ENCODE measurements around the gene KLHL17. TPM values are rescaled to one million over a fixed set of nuclear protein-coding genes. Genes with fewer than 3 reads are reported as not detected.

The KLHL17 gene
- 10.1 and 22.9 TPM in 2 replicates for total RNA-seq

GRCh38 chr1:960363-961131 lies at the start of gene KLHL17:
KLHL17 (plus strand) TSS chr1:960584; CDS start chr1:960694, 110 bp downstream.

DNA sequence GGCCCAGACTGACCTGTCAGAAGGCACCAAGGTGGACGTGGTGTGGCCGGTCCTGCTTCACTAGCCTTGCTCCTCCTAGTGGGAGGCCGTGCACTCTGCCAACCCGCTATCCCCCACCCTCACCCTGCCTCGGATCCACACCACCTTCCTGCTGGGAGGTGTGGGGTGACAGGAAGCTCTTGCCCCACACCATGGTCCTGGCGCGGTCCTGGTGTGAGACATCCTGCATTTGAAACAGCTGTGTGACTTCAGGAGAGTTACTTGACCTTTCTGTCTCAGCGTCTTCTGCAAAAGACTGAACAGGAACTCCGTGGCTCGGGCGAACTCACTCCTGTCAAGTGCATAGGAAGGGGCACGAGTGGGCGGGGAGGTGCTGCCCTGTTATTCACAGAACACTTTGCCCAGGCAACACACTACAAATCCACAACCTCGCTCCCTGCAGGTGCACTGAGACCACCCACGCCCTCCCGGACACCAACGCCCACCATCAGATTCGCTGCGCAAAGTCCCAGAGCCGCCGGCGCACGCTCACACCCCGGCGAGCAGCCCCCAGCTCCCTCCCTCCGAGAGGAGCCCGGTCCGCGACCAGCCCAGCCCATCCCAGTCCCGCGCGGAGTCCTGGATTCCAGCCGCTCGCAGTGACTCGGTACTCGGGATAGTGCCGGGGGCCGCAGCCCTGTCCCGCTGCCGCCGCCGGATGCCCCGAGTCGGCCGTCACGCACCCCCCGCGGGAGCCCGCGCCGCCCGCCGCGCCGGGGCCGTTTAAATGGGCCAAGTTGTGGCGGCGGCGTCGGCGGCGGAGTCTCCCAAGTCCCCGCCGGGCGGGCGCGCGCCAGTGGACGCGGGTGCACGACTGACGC lies 37.0 kb upstream of the KLHL17 start, which contains the start of gene SAMD11:
TSS of gene SAMD11 (plus strand) at position 793 of the 860 bp plus-strand sequence. CDS start 509 bp downstream, outside the sequence.

GRCh38 chr1:958823-959730 lies 1.3 kb upstream of the KLHL17 start, which contains the start of gene NOC2L:
NOC2L (minus strand) TSS chr1:959256; CDS start chr1:959240, 16 bp downstream.

DNA sequence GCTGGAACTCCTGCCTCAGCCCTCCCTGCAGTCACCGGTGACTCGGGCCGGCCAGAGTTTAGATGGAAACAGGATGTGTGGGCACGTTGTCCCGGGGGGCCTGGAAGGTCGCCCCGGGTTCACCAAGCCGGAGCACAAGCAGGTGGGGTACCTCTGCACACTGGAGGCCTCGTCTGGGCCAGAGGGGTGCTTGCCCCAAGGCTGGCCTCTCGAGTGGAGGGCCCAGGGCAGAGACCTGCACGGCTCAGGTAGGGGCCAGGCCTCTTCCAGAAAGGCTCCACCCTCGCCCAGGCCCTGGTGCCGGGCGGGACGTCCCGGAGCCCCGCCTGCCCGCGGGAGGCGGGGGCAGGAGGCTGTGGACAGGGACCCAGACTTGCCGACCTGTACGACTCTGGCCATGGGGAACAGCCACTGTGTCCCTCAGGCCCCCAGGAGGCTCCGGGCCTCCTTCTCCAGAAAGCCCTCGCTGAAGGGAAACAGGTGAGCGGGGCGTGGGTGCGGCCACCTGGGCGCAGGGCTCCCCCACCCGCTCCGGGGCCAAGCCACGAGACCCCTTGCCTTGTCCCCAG lies 5.8 kb downstream of the KLHL17 start, which contains the start of gene PLEKHN1:
TSS of gene PLEKHN1 (plus strand) at position 348 of the 569 bp plus-strand sequence. CDS start at position 398, 50 bp downstream.

GRCh38 chr1:981955-982558 lies 21.7 kb downstream of the KLHL17 start, which contains the start of gene PERM1:
PERM1 (minus strand) TSS chr1:982093; CDS start chr1:981029, 1,064 bp downstream.

GRCh38 chr1:999725-1000356 lies 39.5 kb downstream of the KLHL17 start, which contains the start of gene HES4:
HES4 (minus strand) TSS chr1:1000097; CDS start chr1:999973, 124 bp downstream.

DNA sequence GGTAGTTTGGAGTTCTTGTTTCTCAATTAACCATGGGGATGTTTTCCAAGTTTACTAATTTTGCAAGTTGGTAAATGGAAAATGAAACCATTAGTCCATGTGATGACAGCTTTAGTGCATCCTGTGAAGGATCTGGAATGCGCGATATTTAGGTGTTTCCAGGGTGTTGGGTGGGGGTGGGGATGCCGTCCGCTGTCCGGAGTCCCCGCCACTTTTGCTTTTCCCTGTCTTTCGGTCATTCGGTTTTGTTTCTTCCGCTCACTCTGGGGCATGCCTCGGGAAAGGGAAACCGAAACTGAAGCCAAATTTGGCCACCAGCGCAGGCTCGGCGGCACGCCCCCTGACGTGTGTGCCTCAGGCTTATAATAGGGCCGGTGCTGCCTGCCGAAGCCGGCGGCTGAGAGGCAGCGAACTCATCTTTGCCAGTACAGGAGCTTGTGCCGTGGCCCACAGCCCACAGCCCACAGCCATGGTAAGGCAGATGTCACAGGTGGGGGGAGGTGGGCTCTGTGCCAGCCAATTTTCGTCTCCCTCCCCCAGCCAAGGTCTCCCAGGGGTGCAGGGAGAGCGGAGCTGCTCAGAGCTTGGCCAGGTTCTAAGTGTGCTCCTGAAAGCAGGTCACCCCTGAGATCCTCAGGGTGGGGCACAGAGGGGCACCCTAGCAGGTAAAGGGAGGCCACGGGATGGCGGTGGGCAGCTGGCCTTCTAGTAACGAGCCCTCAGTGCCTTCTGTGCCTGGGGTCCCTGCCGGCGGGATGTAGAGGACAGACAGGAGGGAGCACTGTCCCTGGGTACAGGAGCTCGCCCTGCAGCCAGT lies 52.9 kb downstream of the KLHL17 start, which contains the start of gene ISG15:
TSS of gene ISG15 (plus strand) at position 393 of the 817 bp plus-strand sequence. CDS start at position 470, 77 bp downstream.

Small RNA genes within 50 kb of the gene (small RNA-seq; reads per million reads assigned to genes)
- gene AL645608.3 (ENCODE audit: low replicate concordance): not detected
- not detected for gene AL645608.4 (ENCODE audit: low replicate concordance)

Other genes starting within 250 kb of the KLHL17 start
- 1.1 and 2.9 TPM in 2 replicates for gene SAMD11, start 36.7 kb upstream of the KLHL17 start, total RNA-seq
- gene NOC2L, start 1.3 kb upstream of the KLHL17 start, total RNA-seq: 72.9 and 162 TPM in 2 replicates
- gene PLEKHN1, start 5.9 kb downstream of the KLHL17 start, total RNA-seq: 0.66 and 4.9 TPM in 2 replicates
- not detected in 2 replicates for gene PERM1, start 21.5 kb downstream of the KLHL17 start, total RNA-seq
- gene HES4, start 39.5 kb downstream of the KLHL17 start, total RNA-seq: 4.2 and 16.8 TPM in 2 replicates
- gene ISG15, start 52.9 kb downstream of the KLHL17 start, total RNA-seq: 106 and 138 TPM in 2 replicates
- gene AGRN, start 59.5 kb downstream of the KLHL17 start, total RNA-seq: 104 and 155 TPM in 2 replicates
- not detected in 2 replicates for gene RNF223, start 113.7 kb downstream of the KLHL17 start, total RNA-seq
- 9.0 and 24.8 TPM in 2 replicates for gene C1orf159, start 155.5 kb downstream of the KLHL17 start, total RNA-seq
- not detected in 2 replicates for gene TTLL10, start 213.3 kb downstream of the KLHL17 start, total RNA-seq
- gene TNFRSF18, start 246.0 kb downstream of the KLHL17 start, total RNA-seq: not detected in 2 replicates